NCI-H2196 treated with DMSO at 0.1 percent for 48 hours (cell line): Measurements from ENCODE around the gene C5orf22.
"Not testable (repeated sequence)": the region's sequence is repeated elsewhere in the genome, so short reads cannot be mapped to it uniquely, and the experiment has no call there.

Source experiments
- DNase-seq: peaks from one replicate; lab custom pipeline; 2025; ENCODE audit not compliant: unreplicated experiment; lab: John Stamatoyannopoulos, UW

C5orf22 gene

DNA sequence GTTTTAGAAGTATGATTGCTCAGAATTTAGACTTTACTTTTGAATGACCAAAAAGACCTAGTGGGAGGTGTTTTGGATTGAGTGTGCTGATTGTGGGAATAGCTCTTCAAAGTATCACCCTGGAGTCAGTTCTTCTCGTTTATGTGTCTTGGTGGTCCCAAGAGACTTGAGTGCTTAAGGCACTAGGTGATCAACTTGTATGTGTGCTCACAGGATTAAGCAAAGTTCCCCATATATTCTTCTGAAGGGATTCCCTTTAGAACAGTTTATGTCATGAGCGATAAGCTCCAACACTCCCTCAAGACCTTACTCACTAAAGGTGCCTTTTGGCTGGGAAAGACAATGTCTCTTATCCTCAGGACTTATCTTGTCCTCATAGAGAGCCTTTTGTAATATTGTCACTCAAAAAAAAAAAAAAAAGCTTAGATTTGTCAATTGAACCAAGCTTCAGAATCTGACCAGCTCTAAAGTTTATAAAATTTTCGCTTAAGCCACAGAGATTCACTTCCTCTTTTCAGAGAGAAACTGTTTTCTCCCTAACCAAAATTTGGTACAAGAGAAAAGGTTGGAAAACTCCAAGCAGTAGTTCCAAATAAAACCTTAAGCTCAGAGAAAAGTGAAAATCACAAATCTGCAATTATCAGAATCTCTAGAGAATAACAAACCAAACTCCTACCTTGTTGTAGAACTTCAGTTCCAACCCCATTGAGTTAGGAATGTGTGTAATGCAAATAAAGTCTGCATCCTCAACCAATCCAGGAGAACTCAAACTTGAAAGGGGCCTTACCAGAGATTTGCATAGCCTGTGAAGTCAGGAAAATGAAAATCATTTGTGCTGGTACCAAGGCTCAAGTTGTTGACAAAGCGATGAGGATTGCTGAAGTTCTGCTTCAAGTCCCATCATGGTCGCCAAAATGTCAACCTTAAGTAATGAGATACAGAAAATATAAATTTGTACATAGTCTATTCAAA is 66.8 kb downstream of the C5orf22 start:
- DNase-seq: no peak

DNA sequence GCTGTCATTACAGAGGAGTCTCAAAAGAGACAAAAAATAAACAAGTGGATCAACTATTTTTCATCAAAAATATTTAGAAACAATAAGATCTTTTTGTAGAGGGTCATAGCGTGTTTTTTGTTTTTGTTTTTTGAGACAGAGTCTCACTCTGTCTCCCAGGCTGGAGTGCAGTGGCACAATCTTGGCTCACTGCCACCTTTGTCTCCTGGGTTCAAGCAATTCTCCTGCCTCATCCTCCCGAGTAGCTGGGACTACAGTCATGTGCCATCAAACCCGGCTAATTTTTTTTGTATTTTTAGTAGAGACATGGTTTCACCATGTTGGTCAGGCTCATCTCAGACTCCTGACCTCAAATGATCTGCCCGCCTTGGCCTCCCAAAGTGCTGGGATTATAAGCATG is 70.2 kb downstream of the C5orf22 start:
- DNase-seq: not testable (repeated sequence)

DNA sequence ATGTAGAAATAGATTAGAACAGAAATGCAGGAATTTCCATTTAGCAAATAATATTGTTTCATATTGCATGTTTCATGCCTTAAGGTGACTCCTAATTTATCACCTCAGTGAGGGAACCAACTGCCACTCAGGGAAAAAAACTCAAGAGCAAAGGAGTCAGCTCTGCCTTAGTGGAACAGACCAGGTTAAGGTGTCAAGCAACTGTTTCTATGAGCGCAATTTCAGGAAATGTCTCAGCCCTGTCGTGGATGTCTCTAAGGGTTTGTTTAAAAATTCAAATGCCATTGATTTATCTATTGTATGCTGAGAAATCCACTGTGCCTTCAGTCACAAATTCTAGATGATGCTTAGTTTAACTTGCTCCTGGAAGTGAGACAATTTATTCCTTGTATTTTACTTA is 72.1 kb downstream of the C5orf22 start:
- DNase-seq: no peak

DNA sequence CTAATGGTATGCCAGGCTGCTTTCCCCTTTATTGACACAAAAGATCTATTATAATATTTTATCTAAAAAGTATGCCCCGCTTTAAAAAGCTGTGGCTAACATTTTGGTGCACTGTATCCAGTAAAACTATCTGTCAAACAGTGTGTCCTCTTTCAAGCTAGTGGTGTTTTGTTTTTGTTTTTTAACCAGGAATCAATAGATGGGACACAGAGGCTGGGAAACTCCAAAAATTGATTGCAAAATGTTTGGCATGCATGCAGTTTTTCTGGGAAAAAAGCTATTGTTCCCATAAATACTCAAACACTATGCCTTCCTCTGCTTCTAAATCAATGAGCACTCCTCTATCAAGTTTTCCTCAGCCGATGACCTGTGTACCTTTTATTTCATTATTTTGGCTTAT is 72.5 kb downstream of the C5orf22 start:
- no peak for DNase-seq
